Fibroblast of peridontal ligament (primary cell): ENCODE data around the gene GPR142.

ENCODE experiments used
- DNase-seq: peaks from one replicate; pipeline ENCODE4 v3.0.0-alpha.2; 2010; ENCODE audit errors: extremely low read depth

Gene GPR142

GRCh38 chr17:74367206-74367605, at the start of gene GPR142:
GPR142 (plus strand) TSS chr17:74367506; CDS start chr17:74369541, 2,035 bp downstream.
- no peak for DNase-seq

- DNase-seq, result no peak
These were observed 48.9 kb upstream of the GPR142 start for GRCh38 chr17:74318391-74318790.

- no peak for DNase-seq
These were observed 42.8 kb upstream of the GPR142 start for GRCh38 chr17:74324521-74324920.

- DNase-seq, result no peak
These were observed 41.9 kb upstream of the GPR142 start for GRCh38 chr17:74325376-74325742.

- DNase-seq, result no peak
These were observed 41.4 kb upstream of the GPR142 start, which contains the start of gene KIF19 for GRCh38 chr17:74325743-74326379. KIF19 (plus strand) TSS chr17:74326226; CDS start chr17:74326350, 124 bp downstream.

GRCh38 chr17:74326506-74326905, 40.8 kb upstream of the GPR142 start:
- DNase-seq, result no peak

- DNase-seq, result no peak
These were observed 38.8 kb upstream of the GPR142 start for GRCh38 chr17:74328487-74328886.

GRCh38 chr17:74329378-74329777, 37.9 kb upstream of the GPR142 start:
- DNase-seq, result no peak

GRCh38 chr17:74330446-74330845, 36.9 kb upstream of the GPR142 start:
- no peak for DNase-seq

- DNase-seq, result no peak
These were observed 35.2 kb upstream of the GPR142 start for GRCh38 chr17:74332017-74332650.

- DNase-seq, result no peak
These were observed 34.5 kb upstream of the GPR142 start for GRCh38 chr17:74332763-74333283.

- no peak for DNase-seq
These were observed 32.8 kb upstream of the GPR142 start for GRCh38 chr17:74334393-74335039.

- no peak for DNase-seq
These were observed 31.7 kb upstream of the GPR142 start for GRCh38 chr17:74335529-74336062.

GRCh38 chr17:74336307-74336706, 31.0 kb upstream of the GPR142 start:
- no peak for DNase-seq

GRCh38 chr17:74337834-74338500, 29.3 kb upstream of the GPR142 start:
- no peak for DNase-seq

- DNase-seq, result no peak
These were observed 27.6 kb upstream of the GPR142 start for GRCh38 chr17:74339537-74340195.

- DNase-seq, result no peak
These were observed 26.8 kb upstream of the GPR142 start for GRCh38 chr17:74340470-74341023.

GRCh38 chr17:74342224-74342623, 25.1 kb upstream of the GPR142 start:
- DNase-seq, result no peak

- DNase-seq, result no peak
These were observed 24.2 kb upstream of the GPR142 start for GRCh38 chr17:74343121-74343520.

- no peak for DNase-seq
These were observed 23.6 kb upstream of the GPR142 start for GRCh38 chr17:74343526-74344284.
